NCI-H187 treated with DMSO at 0.1 percent for 48 hours (cell line): ENCODE results near the gene ZSWIM8.

Experiments
- DNase-seq: peaks from one replicate; lab custom pipeline; 2025; lab: John Stamatoyannopoulos, UW

ZSWIM8 gene

GRCh38 chr10:73842349-73842748 is 56.9 kb downstream of the ZSWIM8 start:
- DNase-seq: no peak

GRCh38 chr10:73843261-73843660 is 57.9 kb downstream of the ZSWIM8 start:
- no peak for DNase-seq

GRCh38 chr10:73847031-73847430 is 61.6 kb downstream of the ZSWIM8 start:
- DNase-seq: no peak

- no peak for DNase-seq
Observed at GRCh38 chr10:73848821-73849489, 63.5 kb downstream of the ZSWIM8 start.

GRCh38 chr10:73850211-73850610 is 64.8 kb downstream of the ZSWIM8 start:
- DNase-seq: no peak

- no peak for DNase-seq
Observed at GRCh38 chr10:73850863-73851461, 65.6 kb downstream of the ZSWIM8 start.
